Activated CD8-positive, alpha-beta T cell treated with anti-CD3 and anti-CD28 coated beads, Interleukin-2, amount 10 ng/mL, durations not matched to agents 7 days and 5 days (primary cell): ENCODE data around the gene ENPP7. TPM values are rescaled to one million over a fixed set of nuclear protein-coding genes. Genes with fewer than 3 reads are reported as not detected.

Experiments used
- ATAC-seq: fragments of 150-1000 bp; cut with Tn5 transposase; one replicate; pipeline ENCODE4 v1.10.0; 2021; ENCODE audit warnings: moderate library complexity
- CTCF ChIA-PET: fragments of 350-600 bp; sonication (Branson Sonifier 250); formaldehyde crosslinking; loops from one replicate; lab custom pipeline; 2021; ENCODE audit warnings: antibody characterized with exemption; lab: Charles Lee
- POLR2A ChIA-PET: fragments of 350-600 bp; sonication (Branson Sonifier 250); formaldehyde crosslinking; loops from one replicate; lab custom pipeline; 2021; ENCODE audit warnings: antibody characterized with exemption; lab: Charles Lee
- DNase-seq: peaks from one replicate; pipeline ENCODE4 v3.0.0-alpha.2; 2020
- H3K27ac Mint-ChIP-seq: one replicate; pipeline ENCODE4 v1.8.0; 2021; ENCODE audit warnings: mild to moderate bottlenecking, mixed read lengths
- H3K27me3 Mint-ChIP-seq: one replicate; pipeline ENCODE4 v1.8.0; 2021; ENCODE audit warnings: low read depth, mixed read lengths
- H3K36me3 Mint-ChIP-seq: one replicate; pipeline ENCODE4 v1.8.0; 2021; ENCODE audit warnings: low read depth, mixed read lengths
- H3K4me1 Mint-ChIP-seq: one replicate; pipeline ENCODE4 v1.8.0; 2021; ENCODE audit warnings: low read depth, mixed read lengths
- H3K4me3 Mint-ChIP-seq: one replicate; pipeline ENCODE4 v1.8.0; 2021; ENCODE audit warnings: mild to moderate bottlenecking, mixed read lengths
- H3K9me3 Mint-ChIP-seq: one replicate; pipeline ENCODE4 v1.8.0; 2022; ENCODE audit warnings: mixed read lengths; ENCODE audit not compliant: insufficient read depth
- total RNA-seq, 2 experiments: library from RNA; stranded (reverse); gene quantifications; one replicate each; pipeline ENCODE4 v1.2.3, GENCODE V29; 2021

The ENPP7 gene
- total RNA-seq, result under 1 TPM in 1 of 2 experiments, not detected in 1; 0.13 TPM

DNA sequence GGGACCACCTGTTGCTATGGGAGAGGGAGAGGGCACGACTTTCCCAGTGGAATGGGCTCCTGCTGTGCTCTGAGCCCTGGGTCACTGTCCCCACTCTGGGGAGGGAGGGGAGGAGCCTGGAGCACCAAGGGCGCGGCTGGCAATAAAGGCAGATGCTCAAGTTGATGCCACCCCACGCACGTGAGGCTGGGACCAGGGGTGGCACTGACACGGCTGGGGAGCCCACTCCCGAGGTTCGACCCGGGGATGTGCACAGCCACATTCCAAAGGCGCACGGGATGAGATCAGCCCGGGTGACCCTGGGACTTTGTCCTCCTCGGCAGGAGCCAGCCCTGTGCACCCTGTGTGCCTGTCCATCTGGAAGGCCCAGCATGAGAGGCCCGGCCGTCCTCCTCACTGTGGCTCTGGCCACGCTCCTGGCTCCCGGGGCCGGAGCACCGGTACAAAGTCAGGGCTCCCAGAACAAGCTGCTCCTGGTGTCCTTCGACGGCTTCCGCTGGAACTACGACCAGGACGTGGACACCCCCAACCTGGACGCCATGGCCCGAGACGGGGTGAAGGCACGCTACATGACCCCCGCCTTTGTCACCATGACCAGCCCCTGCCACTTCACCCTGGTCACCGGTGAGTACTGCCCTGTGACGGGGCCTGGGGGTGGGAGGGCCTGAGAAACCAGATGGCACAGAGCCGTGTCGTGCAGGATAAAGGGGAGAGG, at the start of gene ENPP7:
ENPP7 (plus strand) TSS at position 175 of the 715 bp plus-strand sequence; CDS start at position 372, 197 bp downstream.
- CTCF ChIA-PET, result no interaction called here
- no peak within 1 kb of the TSS for H3K27ac Mint-ChIP-seq
- POLR2A ChIA-PET, result no interaction called here

GRCh38 chr17:79681101-79681621, 49.6 kb upstream of the ENPP7 start:
- CTCF ChIA-PET, result no interaction called here
- no peak for ATAC-seq

More for the DNA sequence above, at the start of gene ENPP7:
- no peaks in the 10 kb centered on the region for H3K27me3 Mint-ChIP-seq
- no peaks in the 10 kb centered on the region for H3K36me3 Mint-ChIP-seq
- peaks cover 25% of the 10 kb centered on the region for H3K4me1 Mint-ChIP-seq
- H3K4me3 Mint-ChIP-seq, result no peak within 1 kb of the TSS
- DNase-seq, result no peak
- H3K9me3 Mint-ChIP-seq, result no peaks in the 10 kb centered on the region
- ATAC-seq, result no peak

GRCh38 chr17:79681628-79682261, 49.0 kb upstream of the ENPP7 start:
- ATAC-seq (no peak), DNase-seq (no peak)
- CTCF ChIA-PET, result no interaction called here
- H3K27ac Mint-ChIP-seq, result no peak overlapping the region
- POLR2A ChIA-PET, result no interaction called here
- no peaks in the 10 kb centered on the region for H3K4me1 Mint-ChIP-seq
- H3K9me3 Mint-ChIP-seq, result no peaks in the 10 kb centered on the region
- H3K36me3 Mint-ChIP-seq, result no peaks in the 10 kb centered on the region
- H3K27me3 Mint-ChIP-seq, result peaks cover 3% of the 10 kb centered on the region
- H3K4me3 Mint-ChIP-seq, result no peak overlapping the region

More at GRCh38 chr17:79681101-79681621, 49.6 kb upstream of the ENPP7 start:
- POLR2A ChIA-PET, result no interaction called here
- Mint-ChIP-seq H3K36me3 (no peaks in the 10 kb centered on the region), H3K27ac (no peak overlapping the region), H3K27me3 (peaks cover 3% of the 10 kb centered on the region), H3K4me1 (no peaks in the 10 kb centered on the region), H3K9me3 (no peaks in the 10 kb centered on the region), H3K4me3 (no peak overlapping the region)
- DNase-seq, result no peak

DNA sequence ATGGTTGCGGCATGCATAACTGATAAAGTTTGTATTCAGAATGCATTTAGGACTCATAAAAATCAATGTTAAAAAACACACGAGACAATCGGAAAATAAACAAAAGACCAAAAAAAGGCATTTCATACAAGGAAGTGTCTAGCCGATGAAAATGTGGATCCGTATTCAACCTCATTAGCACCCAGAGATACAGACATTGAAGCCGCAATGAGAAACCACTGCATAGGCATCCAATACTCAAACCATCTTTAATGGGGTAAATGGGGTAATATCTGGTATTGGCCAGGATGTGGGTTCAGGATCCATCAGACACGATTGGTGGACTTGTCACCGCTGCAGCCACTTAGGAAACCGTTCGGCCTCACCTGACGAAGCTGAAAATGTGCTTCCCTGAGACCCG, 47.4 kb upstream of the ENPP7 start:
- no peaks in the 10 kb centered on the region for H3K4me1 Mint-ChIP-seq
- H3K36me3 Mint-ChIP-seq, result no peaks in the 10 kb centered on the region
- CTCF ChIA-PET, result no interaction called here
- no peak overlapping the region for H3K27ac Mint-ChIP-seq
- H3K27me3 Mint-ChIP-seq, result peaks cover 3% of the 10 kb centered on the region
- POLR2A ChIA-PET, result no interaction called here
- no peak overlapping the region for H3K4me3 Mint-ChIP-seq
- DNase-seq (no peak), ATAC-seq (no peak)
- no peaks in the 10 kb centered on the region for H3K9me3 Mint-ChIP-seq

DNA sequence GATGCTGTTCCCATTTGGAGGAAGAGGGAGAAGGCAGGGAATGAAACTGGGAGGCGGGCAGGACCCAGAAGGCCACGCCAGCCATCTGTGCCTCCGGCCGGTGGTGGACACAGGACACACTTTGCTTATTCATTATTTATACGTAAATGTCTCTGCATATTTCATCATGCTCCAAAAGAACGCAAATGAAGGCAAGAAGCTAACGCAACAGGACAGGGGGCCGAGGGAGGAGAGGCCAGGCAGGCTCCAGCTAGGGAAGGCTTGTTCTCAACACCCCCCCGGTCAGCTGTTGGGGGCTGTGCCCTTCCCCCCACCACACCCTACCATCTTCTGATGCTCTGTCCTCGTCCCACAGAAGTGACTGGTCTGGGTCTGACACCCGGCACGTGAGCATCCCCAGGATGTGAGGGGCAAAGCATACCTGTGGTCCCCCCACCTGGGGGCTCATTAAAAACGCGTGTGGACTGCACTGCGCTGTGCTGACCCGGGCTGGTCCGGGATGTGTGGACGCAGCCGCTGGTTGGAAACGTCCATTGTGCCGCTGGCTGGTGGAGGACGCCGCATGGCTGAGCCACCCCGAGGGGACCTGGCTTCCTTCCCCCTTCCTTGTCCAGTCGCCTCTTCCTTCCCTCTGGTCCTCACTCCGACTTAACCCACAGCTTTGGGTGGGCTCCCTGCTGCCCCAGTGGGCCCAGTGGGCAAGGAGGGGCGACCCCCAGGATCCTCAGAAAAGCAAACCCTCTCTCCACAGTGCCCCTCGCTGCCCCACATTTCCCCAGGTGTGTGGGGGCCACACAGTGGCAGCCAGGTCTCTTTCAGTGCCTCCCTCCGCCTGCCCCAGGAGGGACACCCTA, 46.4 kb upstream of the ENPP7 start:
- Mint-ChIP-seq H3K4me3 (no peak overlapping the region), H3K27ac (no peak overlapping the region), H3K4me1 (no peaks in the 10 kb centered on the region), H3K9me3 (no peaks in the 10 kb centered on the region), H3K36me3 (no peaks in the 10 kb centered on the region), H3K27me3 (peaks cover 3% of the 10 kb centered on the region)
- ChIA-PET POLR2A (no interaction called here), CTCF (no interaction called here)
- ATAC-seq, result no peak
- DNase-seq, result no peak

DNA sequence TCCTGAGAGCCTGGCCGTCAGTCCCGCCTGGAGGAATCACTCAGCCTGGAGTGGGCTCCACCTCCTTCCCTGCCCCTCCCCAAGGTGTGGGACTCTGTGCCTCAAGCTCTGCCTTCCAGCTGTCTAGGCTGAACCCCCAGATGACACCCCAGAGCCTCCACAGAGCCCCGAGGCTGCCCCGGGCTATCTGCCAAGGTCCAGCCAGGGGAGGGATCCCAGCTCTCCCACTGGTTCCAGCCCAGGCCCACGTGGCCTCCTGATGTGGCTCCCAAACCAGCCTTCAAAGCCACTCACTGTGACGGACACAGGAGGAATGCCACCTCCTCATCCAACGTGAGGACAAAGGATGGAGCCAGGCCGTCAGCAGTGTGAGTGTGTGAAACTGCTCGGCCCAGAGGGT, 45.6 kb upstream of the ENPP7 start:
- CTCF ChIA-PET, result no interaction called here
- no peaks in the 10 kb centered on the region for H3K36me3 Mint-ChIP-seq
- H3K27me3 Mint-ChIP-seq, result peaks cover 3% of the 10 kb centered on the region
- POLR2A ChIA-PET, result no interaction called here
- no peak overlapping the region for H3K4me3 Mint-ChIP-seq
- DNase-seq, result no peak
- ATAC-seq, result no peak
- H3K27ac Mint-ChIP-seq, result no peak overlapping the region
- H3K9me3 Mint-ChIP-seq, result no peaks in the 10 kb centered on the region
- no peaks in the 10 kb centered on the region for H3K4me1 Mint-ChIP-seq

GRCh38 chr17:79686476-79686875, 44.3 kb upstream of the ENPP7 start:
- Mint-ChIP-seq H3K36me3 (no peaks in the 10 kb centered on the region), H3K27ac (no peak overlapping the region), H3K27me3 (peaks cover 3% of the 10 kb centered on the region), H3K4me1 (no peaks in the 10 kb centered on the region), H3K9me3 (no peaks in the 10 kb centered on the region), H3K4me3 (no peak overlapping the region)
- POLR2A ChIA-PET, result no interaction called here
- ATAC-seq, result no peak
- CTCF ChIA-PET, result no interaction called here
- DNase-seq, result no peak

- ATAC-seq, result no peak
- H3K9me3 Mint-ChIP-seq, result no peaks in the 10 kb centered on the region
- no peaks in the 10 kb centered on the region for H3K36me3 Mint-ChIP-seq
- H3K4me1 Mint-ChIP-seq, result no peaks in the 10 kb centered on the region
- no peak overlapping the region for H3K4me3 Mint-ChIP-seq
- DNase-seq, result no peak
- H3K27ac Mint-ChIP-seq, result no peak overlapping the region
- CTCF ChIA-PET, result no interaction called here
- H3K27me3 Mint-ChIP-seq, result no peaks in the 10 kb centered on the region
- POLR2A ChIA-PET, result no interaction called here
These were observed 40.3 kb upstream of the ENPP7 start for GRCh38 chr17:79690466-79690865.

DNA sequence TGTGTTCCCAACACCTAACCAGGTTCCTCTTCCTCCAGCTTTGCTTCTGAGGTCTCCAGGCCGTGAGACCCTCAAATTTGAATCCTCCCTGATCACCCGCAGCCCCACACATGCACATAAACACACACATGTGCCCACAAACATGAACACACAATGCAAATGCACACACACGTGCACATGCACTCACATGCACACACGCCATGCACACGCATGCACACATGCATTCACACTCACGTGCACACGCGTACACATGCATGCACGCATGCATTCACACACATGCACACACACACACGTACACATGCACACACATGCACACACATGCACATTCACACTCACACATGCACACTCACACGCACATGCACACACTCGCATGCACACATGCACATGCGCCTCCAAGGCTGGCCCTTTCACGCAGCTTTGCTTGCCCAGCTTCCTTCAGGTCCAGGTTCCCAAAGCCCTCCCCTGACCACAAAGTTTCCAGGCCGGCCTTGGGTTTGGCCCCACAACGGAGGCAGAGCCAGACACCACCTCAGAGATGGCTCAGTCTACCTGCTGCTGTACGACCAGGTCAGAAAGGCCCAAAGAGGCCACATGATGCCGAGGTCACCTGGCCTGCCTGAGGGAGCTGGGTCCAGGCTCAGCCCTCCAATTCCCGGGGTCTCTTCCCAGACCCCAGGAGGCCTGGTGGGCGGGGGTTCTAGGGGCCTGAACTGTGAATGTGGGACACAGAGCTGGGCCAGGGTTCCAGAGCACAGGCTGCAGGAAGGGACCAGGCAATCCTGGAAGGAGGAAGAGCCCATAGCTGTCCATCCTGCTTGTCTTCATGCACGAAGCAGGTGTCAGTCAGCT, 39.5 kb upstream of the ENPP7 start:
- H3K4me1 Mint-ChIP-seq, result no peaks in the 10 kb centered on the region
- no peaks in the 10 kb centered on the region for H3K36me3 Mint-ChIP-seq
- no peaks in the 10 kb centered on the region for H3K27me3 Mint-ChIP-seq
- CTCF ChIA-PET, result no interaction called here
- no peak for ATAC-seq
- H3K27ac Mint-ChIP-seq, result no peak overlapping the region
- no peak overlapping the region for H3K4me3 Mint-ChIP-seq
- POLR2A ChIA-PET, result no interaction called here
- no peak for DNase-seq
- H3K9me3 Mint-ChIP-seq, result no peaks in the 10 kb centered on the region

GRCh38 chr17:79691931-79692330, 38.8 kb upstream of the ENPP7 start:
- Mint-ChIP-seq H3K4me3 (no peak overlapping the region), H3K4me1 (no peaks in the 10 kb centered on the region), H3K27me3 (peaks cover 3% of the 10 kb centered on the region), H3K9me3 (no peaks in the 10 kb centered on the region), H3K36me3 (no peaks in the 10 kb centered on the region), H3K27ac (no peak overlapping the region)
- ChIA-PET POLR2A (no interaction called here), CTCF (no interaction called here)
- ATAC-seq (no peak), DNase-seq (no peak)

DNA sequence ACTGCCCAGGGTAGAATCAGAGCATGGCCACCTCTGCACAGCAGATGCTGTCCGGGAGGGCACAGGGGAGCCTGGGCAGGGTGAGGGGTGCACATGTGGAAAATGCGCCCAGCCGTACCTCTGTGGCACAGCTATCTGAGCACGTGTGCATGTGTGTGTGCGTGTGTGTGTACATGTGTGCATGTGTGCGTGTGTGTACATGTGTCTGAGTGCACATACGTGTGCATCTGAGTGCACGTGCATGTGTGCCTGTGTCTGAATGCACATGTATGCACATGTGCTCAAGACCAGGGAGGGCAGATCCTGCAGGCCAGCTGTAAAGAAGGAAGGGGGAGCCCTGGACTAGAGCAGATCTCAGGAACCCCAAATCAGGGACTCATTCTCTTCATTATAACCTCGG, 37.3 kb upstream of the ENPP7 start:
- H3K27me3 Mint-ChIP-seq, result peaks cover 7% of the 10 kb centered on the region
- POLR2A ChIA-PET, result interaction anchor here (0.7 kb wide), 1 partner anchor 211 kb away, joined by 3 read pairs; no protein-coding TSS in a partner anchor
- CTCF ChIA-PET, result no interaction called here
- no peak overlapping the region for H3K4me3 Mint-ChIP-seq
- no peaks in the 10 kb centered on the region for H3K36me3 Mint-ChIP-seq
- no peaks in the 10 kb centered on the region for H3K9me3 Mint-ChIP-seq
- ATAC-seq, result no peak
- no peak for DNase-seq
- no peak overlapping the region for H3K27ac Mint-ChIP-seq
- H3K4me1 Mint-ChIP-seq, result no peaks in the 10 kb centered on the region
